Measurements from ENCODE around the gene UVSSA.
"Not testable (repeated sequence)": the region's sequence is repeated elsewhere in the genome, so short reads cannot be mapped to it uniquely, and the experiment has no call there.

Gene UVSSA

DNA sequence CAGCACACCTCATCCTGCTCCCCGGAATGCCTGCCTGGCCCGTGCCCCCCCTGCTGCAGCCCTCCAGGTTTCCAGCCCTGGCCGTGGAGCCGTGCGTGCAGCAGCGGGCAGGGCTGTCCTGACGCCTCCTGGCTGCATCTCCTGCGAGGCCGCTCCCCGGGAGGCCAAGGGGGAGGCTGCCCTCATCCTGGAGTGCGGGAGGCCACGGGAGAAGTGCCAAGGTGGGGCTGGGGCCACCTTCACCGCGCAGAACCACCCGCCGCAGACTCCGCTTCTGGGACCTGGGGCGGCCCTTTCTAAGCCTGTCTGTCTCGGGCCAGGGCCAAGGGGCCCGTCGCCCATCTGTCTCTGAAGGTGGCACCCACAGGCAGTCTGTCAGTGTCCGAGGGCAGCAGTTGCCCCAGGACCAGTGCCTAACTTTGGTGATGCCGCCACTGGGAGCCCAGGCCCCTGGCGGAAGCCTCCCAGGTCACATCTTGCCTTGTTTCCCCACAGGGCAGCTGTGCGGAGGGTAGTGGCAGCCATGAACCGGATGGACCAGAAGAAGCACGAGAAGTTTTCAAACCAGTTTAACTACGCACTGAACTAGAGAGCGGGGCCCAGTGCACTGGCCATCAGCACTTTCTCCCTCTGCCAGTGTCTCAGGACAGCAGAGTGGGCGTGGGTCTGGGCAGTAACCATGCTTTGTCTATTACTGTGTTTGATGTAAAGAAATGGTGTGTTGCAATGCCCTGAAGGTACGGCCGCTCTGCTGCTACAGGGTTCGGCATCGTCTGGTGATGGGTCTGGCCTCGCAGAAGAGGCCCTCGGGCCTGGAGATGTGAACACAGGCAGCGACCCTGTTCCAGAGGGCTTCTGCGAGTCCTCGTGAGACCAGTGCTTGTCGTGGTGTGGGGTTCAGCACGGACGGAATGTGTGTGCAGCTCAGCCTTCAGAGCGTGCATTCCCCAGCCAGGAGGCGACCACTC is 38.6 kb downstream of the UVSSA start:
- DNase-seq (ENCODE audit: low read depth in 2 of 3, low spot score in 1 of 3): no peak

DNA sequence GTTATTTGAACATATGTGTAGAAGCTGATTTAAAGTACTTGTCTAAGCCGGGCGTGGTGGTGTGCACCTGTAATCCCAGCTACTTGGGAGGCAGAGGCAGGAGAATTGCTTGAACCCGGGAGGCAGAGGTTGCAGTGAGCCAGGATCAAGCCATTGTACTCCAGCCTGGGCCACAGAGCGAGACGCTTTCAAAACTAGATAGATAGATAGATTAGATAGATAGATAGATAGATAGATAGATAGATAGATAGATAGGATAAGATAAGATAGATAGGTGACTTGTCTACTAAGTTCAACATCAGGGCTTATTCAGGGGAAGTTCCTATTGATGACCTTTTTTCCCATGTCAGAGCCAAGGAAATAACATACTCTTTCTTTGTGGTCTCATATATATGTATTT is 46.4 kb downstream of the UVSSA start:
- DNase-seq (ENCODE audit: low read depth in 2 of 3, low spot score in 1 of 3): not testable (repeated sequence)

DNA sequence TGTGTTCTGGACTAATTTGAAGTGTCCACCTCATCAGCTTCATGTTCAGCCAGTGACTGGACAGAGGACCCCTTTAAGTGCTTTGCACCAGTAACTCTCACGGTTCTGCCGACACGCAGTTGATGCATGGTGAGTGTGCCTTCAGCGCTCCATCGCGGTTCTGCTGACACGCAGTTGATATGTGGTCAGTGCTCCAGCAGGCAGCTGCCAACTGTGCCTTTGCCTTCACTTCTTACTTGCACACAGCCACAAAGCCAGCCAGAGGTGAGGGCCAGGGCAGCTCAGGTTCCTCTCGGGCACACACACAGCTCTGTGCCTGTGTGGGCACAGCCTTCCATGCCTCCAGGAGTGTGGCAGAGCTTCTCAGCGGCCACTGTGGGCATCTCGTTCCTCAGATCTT is 46.9 kb downstream of the UVSSA start:
- DNase-seq (ENCODE audit: low read depth in 2 of 3, low spot score in 1 of 3): no peak

DNA sequence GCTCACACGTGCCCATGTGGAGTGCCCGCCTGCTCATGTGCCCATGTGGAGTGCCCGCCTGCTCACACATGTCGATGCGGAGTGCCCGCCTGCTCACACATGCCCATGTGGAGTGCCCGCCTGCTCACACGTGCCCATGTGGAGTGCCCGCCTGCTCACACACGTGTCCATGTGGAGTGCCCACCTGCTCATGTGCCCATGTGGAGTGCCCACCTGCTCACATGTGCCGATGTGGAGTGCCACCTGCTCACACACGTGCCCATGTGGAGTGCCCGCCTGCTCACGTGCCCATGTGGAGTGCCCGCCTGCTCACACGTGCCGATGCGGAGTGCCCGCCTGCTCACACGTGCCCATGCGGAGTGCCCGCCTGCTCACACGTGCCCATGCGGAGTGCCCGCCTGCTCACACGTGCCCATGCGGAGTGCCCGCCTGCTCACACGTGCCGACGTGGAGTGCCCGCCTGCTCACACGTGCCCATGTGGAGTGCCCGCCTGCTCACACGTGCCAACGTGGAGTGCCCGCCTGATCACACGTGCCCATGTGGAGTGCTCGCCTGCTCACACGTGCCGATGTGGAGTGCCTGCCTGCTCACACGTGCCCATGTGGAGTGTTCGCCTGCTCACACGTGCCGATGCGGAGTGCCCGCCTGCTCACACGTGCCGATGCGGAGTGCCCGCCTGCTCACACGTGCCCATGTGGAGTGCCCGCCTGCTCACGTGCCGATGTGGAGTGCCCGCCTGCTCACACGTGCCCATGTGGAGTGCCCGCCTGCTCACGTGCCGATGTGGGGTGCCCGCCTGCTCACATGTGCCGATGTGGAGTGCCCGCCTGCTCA is 47.8 kb downstream of the UVSSA start:
- not testable (repeated sequence) for DNase-seq (ENCODE audit: low read depth in 2 of 3, low spot score in 1 of 3)

DNA sequence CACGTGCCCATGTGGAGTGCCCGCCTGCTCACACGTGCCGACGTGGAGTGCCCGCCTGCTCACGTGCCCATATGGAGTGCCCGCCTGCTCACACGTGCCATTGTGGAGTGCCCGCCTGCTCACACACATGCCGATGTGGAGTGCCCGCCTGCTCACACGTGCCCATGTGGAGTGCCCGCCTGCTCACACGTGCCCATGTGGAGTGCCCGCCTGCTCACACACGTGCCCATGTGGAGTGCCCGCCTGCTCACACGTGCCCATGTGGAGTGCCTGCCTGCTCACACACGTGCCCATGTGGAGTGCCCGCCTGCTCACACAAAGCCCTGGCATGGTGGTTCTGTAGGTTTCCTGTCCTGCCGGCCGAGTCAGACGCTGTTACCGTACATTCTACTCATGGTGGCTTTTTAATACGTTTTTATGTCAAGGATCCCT is 48.4 kb downstream of the UVSSA start:
- not testable (repeated sequence) for DNase-seq (ENCODE audit: low read depth in 2 of 3, low spot score in 1 of 3)

DNA sequence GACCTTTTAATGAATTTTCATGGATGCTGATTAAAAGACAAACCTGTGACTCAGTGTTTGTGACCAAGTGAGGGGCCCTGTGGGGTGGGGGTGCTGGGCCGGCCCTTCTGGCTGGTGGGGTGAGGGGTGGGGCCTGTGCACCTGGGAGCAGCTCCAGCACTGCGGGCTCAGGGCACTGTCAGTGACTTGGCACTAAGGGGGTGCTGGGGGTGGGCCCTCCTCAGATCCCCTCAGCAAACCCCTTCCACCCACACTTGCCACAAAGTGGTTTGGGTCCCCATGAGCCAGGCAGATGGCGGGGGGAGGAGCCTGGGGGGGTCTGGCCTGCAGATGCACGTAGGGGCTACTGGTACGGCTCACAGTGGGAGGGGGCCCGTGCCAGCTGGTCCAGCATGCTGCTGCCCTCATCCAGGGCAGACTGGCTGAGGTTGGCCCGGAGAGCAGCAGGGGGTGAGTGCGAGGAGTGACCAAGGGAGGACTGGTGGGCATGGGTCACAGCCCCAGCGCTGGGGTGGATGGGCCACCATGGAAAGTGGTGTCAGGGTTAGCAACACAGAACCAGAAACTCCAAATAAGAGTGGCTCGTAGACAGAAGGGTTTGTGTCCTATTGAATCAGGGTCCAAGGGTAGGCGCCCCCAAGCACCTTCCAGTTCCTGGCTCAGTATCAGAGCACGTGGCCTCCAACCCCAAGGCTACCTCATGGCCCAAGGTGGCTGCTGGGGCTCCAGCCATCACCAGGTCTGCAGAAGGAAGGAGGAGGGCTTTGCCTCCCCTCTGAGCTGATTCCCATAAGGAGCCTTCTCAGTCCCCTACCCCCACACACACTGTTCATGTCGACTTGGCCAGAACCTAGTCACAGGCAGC is 49.2 kb downstream of the UVSSA start:
- no peak for DNase-seq (ENCODE audit: low read depth in 2 of 3, low spot score in 1 of 3)

DNA sequence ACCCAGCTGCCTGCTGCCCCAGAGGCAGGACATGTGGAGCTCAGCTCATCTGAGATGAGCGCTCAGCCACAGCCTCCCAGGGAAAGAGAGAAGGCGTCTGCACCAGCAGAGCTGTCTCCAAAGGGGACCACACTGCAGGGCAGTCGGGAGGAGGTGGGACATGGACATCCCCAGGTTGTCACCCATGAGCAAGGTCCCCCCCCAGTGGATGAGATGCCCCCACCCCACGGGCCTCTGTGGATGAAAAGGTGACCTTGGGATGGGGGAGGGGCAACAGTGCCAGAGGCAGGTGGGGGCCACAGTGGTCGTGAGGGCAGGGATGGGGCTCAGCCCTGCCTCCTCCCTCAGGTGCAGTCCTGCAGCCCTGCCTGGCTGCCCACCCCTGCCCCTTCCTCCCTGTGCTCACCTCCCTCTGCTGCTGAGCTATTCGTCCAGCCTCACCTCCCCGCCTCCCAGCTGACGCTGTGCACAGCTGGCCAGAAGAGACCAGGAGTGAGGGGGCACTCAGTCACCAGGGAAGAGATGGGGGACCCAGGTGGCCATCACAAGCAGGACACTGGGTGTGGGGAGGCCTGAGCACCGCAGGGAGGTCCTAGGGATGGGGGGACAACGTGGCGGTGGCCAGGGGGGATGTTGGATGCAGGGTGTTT is 49.9 kb downstream of the UVSSA start:
- DNase-seq (ENCODE audit: low read depth in 2 of 3, low spot score in 1 of 3): no peak

DNA sequence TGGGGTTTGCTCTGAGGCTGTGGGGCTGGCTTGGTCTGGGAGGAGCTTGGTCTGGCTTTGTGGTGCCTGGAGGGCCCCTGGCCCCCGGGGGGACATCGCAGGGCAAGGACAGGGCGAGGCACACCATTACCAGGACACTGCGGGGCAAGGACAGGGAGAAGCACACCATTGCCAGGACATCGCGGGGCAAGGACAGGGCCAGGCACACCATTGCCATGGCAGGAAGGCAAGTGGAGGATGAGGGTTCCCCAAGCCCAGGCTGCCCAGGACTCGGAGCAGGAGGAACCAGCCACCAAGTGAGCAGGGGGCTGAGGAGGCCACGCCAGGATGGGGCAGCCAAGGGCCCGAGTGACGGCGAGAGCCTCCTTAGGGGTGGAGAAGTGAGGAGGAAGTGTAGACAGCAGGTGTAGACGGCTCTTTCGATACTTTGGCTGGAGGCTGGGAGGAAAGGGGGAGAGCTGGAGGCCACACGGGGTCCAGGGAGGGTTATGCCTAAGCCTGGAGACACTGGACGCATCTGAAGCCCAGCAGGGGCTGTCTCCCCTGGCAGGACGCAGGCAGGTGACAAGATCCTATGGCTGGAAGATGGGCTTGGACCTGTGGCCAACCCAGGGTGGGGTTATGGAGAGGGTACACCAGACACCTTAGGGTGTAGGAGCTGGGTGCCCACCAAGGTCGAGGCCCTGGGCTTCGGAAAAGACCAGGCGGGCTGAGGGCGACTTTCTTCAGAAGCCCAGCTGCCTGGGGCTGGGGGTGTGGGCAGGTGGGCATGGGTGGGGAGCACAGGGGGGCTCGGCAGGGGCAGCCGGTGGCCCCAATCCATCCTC is 51.9 kb downstream of the UVSSA start:
- DNase-seq (ENCODE audit: low read depth in 2 of 3, low spot score in 1 of 3): no peak

DNA sequence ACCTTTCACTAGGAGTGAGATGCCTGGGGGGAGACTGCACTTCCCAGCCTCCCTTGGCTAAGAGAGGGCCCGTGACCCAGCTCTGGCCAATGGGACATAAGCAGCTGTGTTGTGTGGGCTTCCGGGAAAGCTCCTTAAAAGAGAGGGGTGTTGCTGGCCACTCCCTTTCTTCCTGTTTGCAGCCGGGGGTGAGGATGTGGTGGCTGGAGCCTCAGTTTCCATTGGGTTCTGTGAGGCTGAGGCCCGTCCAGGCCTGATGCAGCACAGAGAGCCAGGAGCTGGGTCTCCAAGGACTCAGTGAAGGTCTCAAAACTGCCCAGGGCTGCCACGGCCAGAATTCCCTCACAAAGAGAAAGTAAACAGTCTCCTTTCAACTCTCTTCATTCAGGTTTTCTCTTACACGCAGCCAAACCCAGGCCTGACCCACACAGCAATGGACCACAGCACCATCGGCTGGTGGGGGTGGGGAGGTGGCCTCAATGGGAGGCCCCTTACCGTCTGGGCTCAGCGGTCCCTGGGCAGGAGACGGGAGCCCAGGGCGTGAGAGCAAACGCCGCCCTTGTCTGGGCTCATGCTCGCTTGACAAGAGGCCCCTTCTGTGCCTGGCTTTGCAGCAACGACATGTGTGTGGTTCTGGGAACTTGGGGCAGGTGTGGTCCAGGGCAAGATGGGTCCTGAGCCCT is 52.6 kb downstream of the UVSSA start:
- DNase-seq (ENCODE audit: low read depth in 2 of 3, low spot score in 1 of 3): no peak

DNA sequence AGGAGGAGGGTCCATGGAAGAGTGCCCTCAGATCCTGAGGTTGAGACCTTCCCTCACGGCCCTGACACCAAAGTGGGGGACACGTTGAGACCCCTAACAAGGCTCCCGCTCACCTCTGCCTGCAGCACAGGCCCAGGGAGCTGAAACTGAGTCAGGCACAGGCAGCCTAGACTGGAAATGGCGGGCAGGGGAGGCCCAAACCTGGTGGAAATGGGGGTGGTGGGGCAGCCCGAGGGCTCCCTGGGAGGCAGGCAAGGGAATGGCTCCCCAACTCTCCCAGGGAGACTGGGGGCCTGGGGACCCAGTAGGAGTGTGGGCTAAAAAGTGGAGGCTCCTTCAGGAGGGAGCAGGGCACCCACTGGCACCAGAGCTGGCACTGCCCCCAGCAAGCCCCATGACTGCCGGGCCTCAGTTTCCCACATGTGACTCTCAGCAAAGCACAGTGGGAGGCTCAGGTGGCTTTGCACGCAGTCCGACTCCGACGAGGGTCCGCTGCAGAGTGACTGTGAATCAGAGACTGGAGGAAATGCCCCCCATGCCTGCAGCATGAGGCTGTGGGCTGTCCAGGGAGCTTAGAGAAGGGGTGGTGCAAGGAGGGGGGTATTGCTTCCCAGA is 53.3 kb downstream of the UVSSA start:
- no peak for DNase-seq (ENCODE audit: low read depth in 2 of 3, low spot score in 1 of 3)

DNA sequence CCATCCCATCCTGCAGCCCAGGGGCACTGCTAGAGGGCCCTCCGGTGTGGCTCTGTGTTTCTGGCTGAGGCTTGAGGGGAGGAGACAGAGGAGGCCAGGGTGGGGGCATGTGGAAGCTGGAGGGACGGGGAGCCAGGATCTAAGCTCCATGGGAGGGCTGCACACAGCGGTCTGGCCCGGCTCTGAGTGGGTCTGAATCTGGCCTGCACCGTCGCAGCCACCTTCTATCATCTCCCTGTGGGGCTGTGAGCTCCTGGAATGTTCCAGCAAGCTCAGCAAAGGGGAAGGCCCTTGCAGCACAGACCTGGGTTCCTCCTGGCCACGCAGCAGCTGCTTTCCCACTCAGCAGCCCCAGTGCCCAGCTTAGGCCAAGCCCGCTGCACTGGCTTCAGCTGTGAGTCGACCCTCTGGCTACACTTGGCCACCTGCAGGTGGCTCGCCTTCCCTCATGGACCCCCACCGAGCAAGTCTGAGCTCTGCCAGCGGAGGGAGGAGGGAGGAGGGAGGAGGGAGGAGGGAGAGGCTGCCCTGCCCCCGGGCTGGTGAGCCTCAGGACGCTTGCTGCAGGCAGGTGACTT is 53.9 kb downstream of the UVSSA start:
- no peak for DNase-seq (ENCODE audit: low read depth in 2 of 3, low spot score in 1 of 3)

DNA sequence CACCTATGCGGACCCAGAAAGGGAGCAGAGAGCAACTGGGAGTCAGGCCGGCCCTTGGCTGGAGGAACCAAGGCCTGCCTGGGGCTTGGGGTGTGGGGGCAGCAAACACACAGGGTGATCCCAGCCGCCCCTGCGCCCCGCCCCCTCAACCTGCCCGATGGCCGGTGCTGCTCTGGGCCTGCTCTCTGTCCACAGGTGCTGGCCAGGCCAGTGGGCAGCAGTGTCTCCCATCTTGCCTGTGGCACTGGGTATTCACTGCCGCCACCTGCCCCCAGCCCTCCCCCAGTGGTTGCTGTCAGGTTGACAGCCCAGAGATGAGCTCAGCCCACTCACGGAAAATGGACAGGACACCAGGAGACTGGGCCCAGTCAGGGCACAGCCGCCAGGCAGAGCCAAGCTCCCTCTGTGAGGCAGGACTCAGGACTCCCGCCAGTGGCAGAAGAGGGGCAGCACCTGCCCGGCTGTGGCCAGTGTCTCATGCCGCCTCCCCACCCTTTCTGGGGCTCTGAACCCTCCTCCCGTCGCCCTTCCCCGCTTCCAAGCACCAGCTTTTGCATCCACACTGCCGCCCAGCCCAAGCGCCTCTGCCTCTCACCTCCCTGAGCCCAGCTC is 54.5 kb downstream of the UVSSA start:
- no peak for DNase-seq (ENCODE audit: low read depth in 2 of 3, low spot score in 1 of 3)

DNA sequence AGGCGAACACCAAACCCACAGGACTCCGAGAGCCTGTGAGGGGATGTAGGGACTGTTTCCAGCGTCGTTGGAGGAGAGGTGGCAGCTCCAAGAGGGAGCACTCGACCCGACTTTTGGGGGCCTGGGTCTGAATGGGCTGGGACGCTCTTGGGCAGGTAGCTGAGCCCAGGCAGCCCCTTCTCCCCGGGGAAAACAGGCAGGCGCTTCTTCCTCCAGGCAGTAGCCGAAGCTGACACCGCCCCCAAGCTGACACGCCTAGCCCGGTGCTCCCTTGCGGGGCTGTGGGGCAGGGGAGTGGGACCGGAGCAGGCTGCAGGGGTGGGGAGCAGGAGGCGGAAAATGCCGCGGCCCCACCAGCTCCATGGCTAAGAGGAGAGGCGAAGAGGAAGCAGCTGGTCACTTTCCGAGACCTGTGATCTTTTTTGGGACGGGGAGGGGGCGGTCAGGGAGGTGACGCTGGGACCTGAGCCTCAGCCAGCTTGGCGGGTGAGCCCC is 55.1 kb downstream of the UVSSA start:
- no peak for DNase-seq (ENCODE audit: low read depth in 2 of 3, low spot score in 1 of 3)

DNA sequence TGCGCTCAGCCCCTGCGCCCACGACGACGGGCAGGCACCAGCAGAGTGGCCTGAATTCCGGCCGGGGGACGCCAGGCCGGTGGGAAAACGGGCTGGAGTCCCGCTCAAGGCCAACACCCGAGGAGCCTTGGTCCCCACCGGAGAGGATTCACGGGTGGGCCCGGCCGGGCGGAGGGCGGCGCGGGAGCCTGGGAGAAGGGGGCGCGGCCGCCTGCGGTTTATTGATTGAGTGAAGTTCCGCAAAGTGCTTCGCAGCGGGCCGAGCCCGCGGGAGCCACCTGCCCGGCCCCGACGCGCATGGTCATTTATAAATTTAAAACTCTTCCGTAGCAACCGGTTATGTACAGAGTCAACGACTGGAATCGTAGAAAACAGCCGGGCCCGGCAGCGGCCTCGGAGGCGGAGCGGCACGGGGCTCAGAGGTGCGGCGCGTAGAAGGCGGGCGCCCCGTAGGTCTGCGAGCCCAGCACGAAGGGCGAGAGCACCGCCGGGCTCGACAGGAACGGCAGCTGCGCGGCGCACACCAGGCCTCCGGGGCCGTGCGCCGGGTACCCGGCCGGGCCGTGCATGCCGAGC is 55.6 kb downstream of the UVSSA start:
- no peak for DNase-seq (ENCODE audit: low read depth in 2 of 3, low spot score in 1 of 3)

DNA sequence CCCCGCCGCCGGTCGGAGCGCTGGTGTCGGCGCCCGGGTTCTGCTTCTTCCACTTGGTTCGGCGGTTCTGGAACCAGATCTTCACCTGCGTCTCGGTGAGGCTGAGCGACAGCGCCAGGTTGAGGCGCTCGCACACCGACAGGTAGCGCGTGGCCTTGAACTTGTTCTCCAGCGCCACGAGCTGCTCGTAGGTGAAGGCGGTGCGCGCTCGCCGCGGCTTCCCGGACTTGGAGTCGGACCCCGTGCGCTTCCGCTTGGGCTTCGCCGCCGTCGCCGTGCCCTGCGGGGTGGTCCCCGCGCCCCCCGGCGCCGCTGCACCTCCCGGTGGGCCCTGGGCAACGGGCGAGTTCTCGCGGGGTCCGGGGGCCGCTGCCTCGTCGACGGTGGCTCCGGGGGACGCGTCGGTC is 56.2 kb downstream of the UVSSA start:
- no peak for DNase-seq (ENCODE audit: low read depth in 2 of 3, low spot score in 1 of 3)

DNA sequence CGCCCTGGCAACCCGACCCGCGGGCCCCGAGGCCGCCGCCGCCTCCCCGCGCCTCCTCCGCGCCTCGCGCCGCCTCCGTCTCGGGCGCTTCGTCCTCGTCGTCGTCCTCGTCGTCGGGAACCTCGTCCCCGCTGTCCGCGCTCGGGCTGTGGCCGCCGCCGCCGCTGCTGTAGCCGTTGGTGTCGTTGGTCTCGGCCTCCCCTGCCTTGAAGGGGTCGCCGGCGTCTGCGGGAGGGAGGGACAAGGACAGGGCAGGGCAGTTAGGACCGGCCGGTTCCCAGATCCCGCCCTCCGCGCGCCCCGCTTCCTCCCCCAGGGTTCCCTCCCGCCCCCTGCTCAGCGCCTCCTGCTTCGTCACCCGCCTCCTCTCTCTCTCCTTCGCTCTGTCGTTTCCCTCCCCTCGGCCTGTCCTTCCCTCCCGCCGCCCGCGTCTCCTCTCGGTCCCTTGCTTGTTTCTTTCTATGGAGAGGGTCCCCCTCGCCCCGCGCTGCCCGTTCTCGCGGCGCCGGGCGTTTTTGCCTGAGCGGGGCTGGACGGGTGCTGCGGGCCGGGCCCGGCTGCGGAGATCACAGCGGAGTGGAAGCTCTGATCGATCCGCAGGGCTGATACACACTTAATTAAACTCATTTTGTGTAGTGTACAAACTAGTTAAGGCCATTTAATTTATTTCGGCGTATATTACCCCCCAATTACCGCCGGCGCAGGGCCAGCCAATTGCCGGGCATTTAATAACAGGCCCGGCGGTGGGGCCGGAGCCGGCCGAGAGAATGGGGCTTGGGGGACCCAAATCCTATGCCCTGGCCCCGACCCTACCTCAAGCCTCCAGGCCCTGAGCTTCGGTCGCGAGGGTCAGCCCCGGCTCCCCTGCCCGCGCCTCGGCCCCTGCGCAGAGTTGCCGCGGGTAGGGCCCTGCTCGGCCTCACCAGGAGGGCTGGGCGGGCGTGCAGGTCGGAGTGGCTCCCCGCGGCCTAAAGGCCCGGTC is 56.9 kb downstream of the UVSSA start:
- no peak for DNase-seq (ENCODE audit: low read depth in 2 of 3, low spot score in 1 of 3)
